ENCODE results near the gene LRRTM4. TPM values are rescaled to one million over a fixed set of nuclear protein-coding genes. Genes with fewer than 3 reads are reported as not detected.

Gene LRRTM4
- total RNA-seq, 2 donors from 2014 or later, result 7.0 to 21.1 TPM

DNA sequence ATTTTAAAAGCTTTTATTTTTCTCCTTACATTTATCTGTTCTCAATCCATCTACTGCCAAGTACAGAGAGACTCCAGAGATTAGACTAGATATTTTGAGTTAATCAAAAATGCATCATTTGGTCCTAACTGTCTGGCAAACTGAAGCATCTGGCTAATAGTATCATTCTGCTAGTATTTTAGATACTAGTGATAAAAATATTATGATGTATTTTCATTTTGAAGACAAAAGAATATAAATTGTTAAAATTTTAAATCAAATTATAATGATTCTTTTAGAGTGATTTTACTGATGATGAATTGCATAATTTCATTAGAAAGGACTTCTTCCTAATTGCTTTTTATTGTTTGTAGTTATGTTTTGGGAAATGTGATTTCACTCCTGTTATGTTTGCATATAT lies 584.0 kb downstream of the LRRTM4 start:
- no peaks in the 10 kb centered on the region for H3K27me3 ChIP-seq (ENCODE audit: control insufficient read depth, insufficient read depth, low read length, poor library complexity, severe bottlenecking)
- no peak for DNase-seq
- H3K27ac Mint-ChIP-seq, result no peak overlapping the region
- no peak overlapping the region for H3K4me3 Mint-ChIP-seq
- H3K27me3 Mint-ChIP-seq (ENCODE audit: insufficient read depth), result no peaks in the 10 kb centered on the region
- no peak overlapping the region for H3K9ac ChIP-seq (ENCODE audit: extremely low read depth, low read length, poor library complexity, severe bottlenecking)
- H3K9me3 Mint-ChIP-seq, result peaks cover 9% of the 10 kb centered on the region
- TF ChIP-seq, protein P1, sequence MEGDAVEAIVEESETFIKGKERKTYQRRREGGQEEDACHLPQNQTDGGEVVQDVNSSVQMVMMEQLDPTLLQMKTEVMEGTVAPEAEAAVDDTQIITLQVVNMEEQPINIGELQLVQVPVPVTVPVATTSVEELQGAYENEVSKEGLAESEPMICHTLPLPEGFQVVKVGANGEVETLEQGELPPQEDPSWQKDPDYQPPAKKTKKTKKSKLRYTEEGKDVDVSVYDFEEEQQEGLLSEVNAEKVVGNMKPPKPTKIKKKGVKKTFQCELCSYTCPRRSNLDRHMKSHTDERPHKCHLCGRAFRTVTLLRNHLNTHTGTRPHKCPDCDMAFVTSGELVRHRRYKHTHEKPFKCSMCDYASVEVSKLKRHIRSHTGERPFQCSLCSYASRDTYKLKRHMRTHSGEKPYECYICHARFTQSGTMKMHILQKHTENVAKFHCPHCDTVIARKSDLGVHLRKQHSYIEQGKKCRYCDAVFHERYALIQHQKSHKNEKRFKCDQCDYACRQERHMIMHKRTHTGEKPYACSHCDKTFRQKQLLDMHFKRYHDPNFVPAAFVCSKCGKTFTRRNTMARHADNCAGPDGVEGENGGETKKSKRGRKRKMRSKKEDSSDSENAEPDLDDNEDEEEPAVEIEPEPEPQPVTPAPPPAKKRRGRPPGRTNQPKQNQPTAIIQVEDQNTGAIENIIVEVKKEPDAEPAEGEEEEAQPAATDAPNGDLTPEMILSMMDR (conservative IDR thresholded peaks at IDR 0.05), result no peak
- H3K4me1 Mint-ChIP-seq, result peaks cover 8% of the 10 kb centered on the region
- no peaks in the 10 kb centered on the region for H3K36me3 ChIP-seq (ENCODE audit: control insufficient read depth, insufficient read depth, low read length)
- H3K4me1 ChIP-seq (ENCODE audit: control insufficient read depth, insufficient read depth, low read length), result no peaks in the 10 kb centered on the region
- H3K36me3 Mint-ChIP-seq (ENCODE audit: low read depth), result peaks cover 8% of the 10 kb centered on the region
- H3K9me3 ChIP-seq (ENCODE audit: control insufficient read depth, low read length), result no peaks in the 10 kb centered on the region
- no peak overlapping the region for H3K4me3 ChIP-seq (ENCODE audit: low read length)
- H3K27ac ChIP-seq (ENCODE audit: low read depth, low read length), result no peak overlapping the region

DNA sequence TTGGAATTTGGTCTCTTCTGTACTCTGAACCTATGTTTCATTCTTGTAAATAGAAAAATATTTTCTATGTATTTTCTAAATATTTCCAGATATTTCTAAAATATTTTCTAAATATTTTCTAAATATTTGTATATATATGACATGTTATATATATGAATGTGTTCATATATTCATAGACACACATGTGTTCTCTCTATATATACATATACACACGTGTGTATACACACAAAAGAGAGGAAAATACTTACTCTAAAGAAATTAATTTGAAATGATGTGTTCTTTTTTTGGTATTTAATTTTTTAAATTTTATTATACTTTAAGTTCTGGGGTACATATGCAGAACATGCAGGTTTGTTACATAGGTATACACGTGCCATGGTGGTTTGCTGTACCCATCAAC lies 589.6 kb downstream of the LRRTM4 start:
- H3K36me3 ChIP-seq (ENCODE audit: control insufficient read depth, insufficient read depth, low read length), result no peaks in the 10 kb centered on the region
- Mint-ChIP-seq H3K4me3 (no peak overlapping the region), H3K4me1 (peaks cover 4% of the 10 kb centered on the region), H3K27me3 (ENCODE audit: insufficient read depth) (no peaks in the 10 kb centered on the region), H3K9me3 (peaks cover 2% of the 10 kb centered on the region), H3K36me3 (ENCODE audit: low read depth) (no peaks in the 10 kb centered on the region), H3K27ac (no peak overlapping the region)
- no peak for DNase-seq
- no peaks in the 10 kb centered on the region for H3K4me1 ChIP-seq (ENCODE audit: control insufficient read depth, insufficient read depth, low read length)
- H3K4me3 ChIP-seq (ENCODE audit: low read length), result no peak overlapping the region
- TF ChIP-seq, protein P1 (conservative IDR thresholded peaks at IDR 0.05), result no peak
- H3K27me3 ChIP-seq (ENCODE audit: control insufficient read depth, insufficient read depth, low read length, poor library complexity, severe bottlenecking), result no peaks in the 10 kb centered on the region
- no peak overlapping the region for H3K27ac ChIP-seq (ENCODE audit: low read depth, low read length)
- 88% methylated on average over 1 of the region's 2 CpGs; no CpG with 5 or more reads in 1 of the 2 experiments for WGBS, 2 experiments (ENCODE audit: insufficient coverage in 1 of 2, insufficient read length in 1 of 2)
- no peak overlapping the region for H3K9ac ChIP-seq (ENCODE audit: extremely low read depth, low read length, poor library complexity, severe bottlenecking)
- no peaks in the 10 kb centered on the region for H3K9me3 ChIP-seq (ENCODE audit: control insufficient read depth, low read length)

DNA sequence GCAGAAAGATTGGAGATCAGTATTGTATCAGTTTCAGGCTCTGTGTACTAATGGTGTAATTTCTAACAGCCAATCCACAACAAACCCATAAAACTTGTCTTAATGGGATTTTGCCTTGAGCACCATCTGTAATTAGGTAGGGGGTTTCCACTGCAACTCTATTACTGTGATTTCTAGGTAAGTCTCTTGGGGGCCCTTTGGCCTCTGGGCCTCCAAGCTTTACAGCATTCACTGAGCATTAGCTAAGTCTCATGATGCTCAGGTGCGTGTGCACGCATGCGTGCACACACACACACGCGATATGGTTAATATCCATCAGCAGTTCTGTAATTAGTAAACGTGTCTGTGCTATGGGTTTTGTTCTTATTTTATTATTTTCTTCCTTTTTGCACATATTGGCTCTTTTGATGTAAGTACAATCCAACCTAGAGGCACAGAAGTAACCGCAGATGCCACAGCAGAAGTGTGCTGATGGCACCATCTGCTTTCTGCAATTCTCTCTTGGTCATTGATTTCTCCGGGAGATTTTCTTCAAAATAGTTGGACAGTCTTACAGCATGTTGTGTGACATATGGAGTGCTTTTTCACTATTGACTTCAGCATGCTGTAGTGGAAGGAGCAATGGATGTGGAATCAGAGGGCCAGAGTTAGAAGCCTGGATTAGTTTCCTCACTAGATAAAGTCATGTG lies 592.0 kb downstream of the LRRTM4 start:
- Histone ChIP-seq H3K9me3 (ENCODE audit: control insufficient read depth, low read length) (no peaks in the 10 kb centered on the region), H3K36me3 (ENCODE audit: control insufficient read depth, insufficient read depth, low read length) (no peaks in the 10 kb centered on the region), H3K9ac (ENCODE audit: extremely low read depth, low read length, poor library complexity, severe bottlenecking) (no peak overlapping the region), H3K27ac (ENCODE audit: low read depth, low read length) (no peak overlapping the region), H3K27me3 (ENCODE audit: control insufficient read depth, insufficient read depth, low read length, poor library complexity, severe bottlenecking) (no peaks in the 10 kb centered on the region), H3K4me3 (ENCODE audit: low read length) (no peak overlapping the region), H3K4me1 (ENCODE audit: control insufficient read depth, insufficient read depth, low read length) (no peaks in the 10 kb centered on the region)
- Mint-ChIP-seq H3K4me3 (no peak overlapping the region), H3K27ac (no peak overlapping the region), H3K4me1 (no peaks in the 10 kb centered on the region), H3K9me3 (no peaks in the 10 kb centered on the region), H3K36me3 (ENCODE audit: low read depth) (no peaks in the 10 kb centered on the region), H3K27me3 (ENCODE audit: insufficient read depth) (no peaks in the 10 kb centered on the region)
- DNase-seq, result no peak
- TF ChIP-seq, protein P1 (conservative IDR thresholded peaks at IDR 0.05), result no peak
- 95 to 98% methylated on average over 8 of the region's 8 CpGs for WGBS, 2 experiments (ENCODE audit: insufficient coverage in 1 of 2, insufficient read length in 1 of 2)

Data from endodermal cell (in vitro differentiated cells).